HG02759 (cell line): Measurements from ENCODE around the gene OR1M1.
"Not testable (repeated sequence)": the region's sequence is repeated elsewhere in the genome, so short reads cannot be mapped to it uniquely, and the experiment has no call there.

ENCODE experiments used
- ATAC-seq: cut with Tn5 transposase; IDR thresholded peaks from one replicate; pipeline ENCODE4 v1.9.1; 2021; ENCODE audit warnings: mild to moderate bottlenecking, moderate library complexity; ENCODE audit not compliant: unreplicated experiment

The OR1M1 gene, protein sequence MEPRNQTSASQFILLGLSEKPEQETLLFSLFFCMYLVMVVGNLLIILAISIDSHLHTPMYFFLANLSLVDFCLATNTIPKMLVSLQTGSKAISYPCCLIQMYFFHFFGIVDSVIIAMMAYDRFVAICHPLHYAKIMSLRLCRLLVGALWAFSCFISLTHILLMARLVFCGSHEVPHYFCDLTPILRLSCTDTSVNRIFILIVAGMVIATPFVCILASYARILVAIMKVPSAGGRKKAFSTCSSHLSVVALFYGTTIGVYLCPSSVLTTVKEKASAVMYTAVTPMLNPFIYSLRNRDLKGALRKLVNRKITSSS

DNA sequence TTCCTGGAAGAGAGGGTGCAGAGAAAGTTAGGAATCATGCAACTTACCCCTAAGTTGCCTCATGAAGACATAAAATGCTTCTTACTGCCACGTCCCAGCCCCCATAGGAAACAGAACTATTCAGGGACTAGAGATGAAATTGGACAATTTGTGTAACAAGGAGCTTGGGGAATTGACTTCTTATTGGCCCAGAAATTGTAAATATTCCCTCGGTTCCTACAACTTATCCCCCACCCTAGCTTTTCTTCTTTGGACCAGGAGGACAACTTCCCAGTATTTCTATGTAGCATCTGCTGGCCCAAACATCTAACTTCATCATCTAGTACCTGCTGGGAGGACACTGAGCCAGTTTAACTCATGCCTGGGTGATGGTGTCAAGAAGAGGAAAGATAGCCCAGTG lies at the start of gene OR1M1:
Gene OR1M1 (plus strand): TSS at position 301 of the 400 bp plus-strand sequence. CDS start 6,184 bp downstream, outside the sequence.
- no peak for ATAC-seq

DNA sequence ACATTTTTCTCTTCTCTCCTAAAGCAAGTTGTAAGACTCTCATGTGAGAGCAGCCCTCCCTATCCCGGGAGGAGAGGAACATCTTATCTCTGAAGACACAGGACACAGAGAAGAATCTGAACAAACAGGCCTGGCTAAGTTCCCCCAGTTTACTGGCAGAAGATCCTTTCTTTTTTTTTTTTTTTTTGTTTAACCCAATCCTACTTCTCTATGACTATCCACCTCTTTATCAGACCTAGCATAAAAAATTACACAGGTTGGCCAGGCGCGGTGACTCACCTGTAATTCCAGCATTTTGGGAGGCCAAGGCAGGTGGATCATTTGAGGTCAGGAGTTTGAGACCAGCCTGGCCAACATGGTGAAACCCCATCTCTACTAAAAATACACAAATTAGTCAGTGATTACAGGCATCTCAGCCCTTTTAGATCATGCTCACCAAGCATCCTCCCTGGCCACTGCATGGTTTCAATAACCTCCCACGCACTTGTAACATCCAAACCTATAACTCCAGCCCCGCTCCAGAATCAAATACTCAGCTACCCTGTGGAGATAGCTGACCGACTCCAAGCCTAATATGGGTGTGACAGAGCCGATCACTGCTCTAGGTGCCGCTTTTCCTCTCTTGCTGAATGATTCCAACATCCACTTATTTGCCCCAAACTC lies 49.3 kb upstream of the OR1M1 start:
- ATAC-seq, result no peak

DNA sequence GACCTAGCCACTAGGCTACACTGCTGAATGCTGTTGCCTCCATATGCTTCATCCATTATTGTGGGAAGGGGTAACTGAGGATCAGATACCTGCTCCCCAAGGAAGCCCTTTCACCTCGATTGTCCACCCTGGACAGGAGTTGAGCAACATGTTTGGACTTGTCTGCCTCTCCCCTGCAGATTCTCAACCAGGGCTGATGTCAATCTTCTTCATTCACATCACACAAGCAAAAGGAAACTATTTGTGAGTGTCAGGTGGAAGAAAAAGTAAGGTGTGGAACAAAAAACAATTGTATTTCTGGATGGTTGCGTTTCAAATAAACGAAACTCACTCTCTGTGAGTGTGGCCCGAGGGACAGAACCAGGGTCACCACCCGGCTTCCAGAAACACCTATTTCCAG lies 47.1 kb upstream of the OR1M1 start:
- no peak for ATAC-seq

DNA sequence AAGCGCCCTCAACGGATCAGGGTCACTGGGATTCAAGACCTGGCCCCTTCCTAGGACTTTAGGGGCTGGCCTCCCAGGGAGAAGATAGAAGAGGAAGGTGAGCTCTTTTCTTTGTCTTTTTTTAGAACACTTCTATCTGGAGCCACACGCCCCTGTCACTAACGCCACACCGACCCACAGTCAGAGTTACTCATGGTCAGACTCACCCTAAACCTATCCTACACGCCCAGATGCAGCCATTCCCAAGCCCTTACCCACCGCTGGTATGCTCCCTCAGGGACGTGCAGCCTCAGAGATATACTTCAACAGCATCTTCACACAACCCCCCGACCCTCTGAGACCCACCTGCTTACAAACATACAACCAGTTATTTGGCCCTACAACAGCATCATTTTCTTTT lies 46.7 kb upstream of the OR1M1 start:
- ATAC-seq, result no peak

DNA sequence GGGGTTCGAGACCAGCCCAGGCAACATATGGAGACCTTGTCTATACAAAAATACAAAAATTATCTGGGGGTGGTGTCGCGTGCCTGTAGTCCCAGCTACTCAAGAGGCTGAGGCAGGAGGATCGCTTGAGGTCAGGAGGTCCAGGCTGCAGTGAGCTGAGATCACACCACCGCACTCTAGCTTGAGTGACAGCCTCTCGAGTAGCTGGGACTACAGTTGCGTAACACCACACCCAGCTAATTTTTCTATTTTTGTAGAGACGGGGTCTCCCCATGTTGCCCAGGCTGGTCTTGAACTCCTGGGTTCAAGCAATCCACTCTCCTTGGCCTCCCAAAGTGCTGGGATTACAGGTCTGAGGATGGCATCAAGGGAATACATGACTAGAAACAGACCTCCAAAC lies 45.8 kb upstream of the OR1M1 start:
- no peak for ATAC-seq

DNA sequence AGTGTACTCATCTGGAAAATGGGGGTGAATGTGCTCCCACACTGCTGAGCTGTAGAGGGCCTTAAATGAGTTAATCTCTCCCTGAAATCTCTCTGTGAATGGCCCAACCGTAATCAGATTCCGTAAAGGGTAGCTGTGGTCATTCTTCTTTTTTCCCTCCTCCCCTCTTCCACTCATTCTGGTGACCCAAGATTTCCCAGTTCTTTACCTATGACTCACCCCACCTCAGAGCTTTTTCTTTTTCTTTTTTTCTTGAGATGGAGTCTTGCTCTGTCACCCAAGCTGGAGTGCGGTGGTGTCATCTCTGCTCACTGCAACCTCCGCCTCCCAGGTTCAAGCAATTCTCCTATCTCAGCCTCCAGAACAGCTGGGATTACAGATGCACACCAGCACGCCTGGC lies 43.3 kb upstream of the OR1M1 start:
- ATAC-seq, result no peak

DNA sequence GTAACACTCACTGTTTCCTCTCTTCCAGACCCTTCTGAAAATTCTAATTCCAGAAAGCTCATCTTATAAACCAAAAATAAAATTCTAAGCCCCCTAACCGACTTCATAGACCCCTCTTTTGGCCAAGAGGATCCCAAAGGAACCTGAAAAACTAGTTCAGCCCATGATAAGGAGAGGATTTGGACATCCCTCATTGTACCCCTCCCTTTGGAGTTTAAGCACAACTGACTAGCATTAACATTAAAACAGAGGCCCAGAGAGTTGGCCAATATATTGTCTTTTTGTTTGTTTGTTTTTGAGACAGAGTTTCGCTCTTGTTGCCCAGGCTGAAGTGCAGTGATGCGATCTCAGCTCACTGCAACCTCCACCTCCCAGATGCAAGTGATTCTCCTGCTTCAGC lies 42.4 kb upstream of the OR1M1 start:
- no peak for ATAC-seq

DNA sequence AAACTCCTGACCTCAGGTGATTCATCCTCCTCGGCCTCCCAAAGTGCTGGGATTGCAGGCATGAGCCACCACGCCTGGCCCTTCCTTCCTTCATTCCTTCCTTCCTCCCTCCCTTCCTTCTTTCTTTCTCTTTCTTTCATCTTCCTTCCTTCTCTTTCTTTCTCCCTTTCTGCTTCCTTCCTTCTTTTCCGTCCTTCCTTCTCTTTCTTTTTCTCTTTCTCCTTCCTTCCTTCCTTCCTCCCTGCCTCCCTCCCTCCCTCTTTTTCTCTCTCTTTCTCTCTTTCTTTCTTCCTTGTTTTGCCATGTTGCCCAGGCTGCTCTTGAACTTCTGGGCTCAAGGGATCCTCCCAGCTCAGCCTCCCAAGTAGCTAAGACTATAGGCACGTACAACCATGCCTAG lies 40.2 kb upstream of the OR1M1 start:
- no peak for ATAC-seq

DNA sequence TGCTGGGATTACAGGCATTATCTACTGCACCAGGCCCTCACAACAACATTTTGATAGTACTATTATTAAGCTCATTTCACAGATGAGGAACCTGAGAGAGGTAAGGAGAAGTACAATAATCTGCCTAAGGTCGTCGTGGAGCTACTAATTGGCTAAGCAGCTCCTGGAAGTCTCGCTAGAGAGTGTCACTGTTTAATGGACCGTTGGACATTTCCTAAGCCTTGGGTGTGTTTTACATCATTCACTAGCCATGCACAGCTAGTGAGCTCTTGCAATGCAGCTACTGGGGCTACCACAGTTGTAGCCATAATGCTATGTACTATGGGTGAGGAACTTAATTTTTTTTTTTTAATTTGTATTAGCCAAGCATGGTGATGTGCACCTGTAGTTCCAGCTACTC lies 34.0 kb upstream of the OR1M1 start:
- no peak for ATAC-seq

DNA sequence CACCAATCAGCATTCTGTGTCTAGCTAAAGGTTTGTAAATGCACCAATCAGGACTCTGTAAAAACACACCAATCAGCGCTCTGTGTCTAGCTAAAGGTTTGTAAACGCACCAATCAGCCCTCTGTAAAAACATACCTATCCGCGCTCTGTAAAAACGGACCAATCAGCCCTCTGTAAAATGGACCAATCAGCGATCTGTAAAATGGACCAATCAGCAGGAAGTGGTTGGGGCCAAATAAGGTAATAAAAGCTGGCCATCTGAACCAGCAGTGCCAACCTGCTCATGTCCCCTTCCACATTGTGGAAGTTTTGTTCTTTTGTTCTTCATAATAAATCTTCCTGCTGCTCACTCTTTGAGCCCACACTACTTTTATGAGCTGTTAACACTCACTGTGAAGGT lies 33.2 kb upstream of the OR1M1 start:
- ATAC-seq, result not testable (repeated sequence)

DNA sequence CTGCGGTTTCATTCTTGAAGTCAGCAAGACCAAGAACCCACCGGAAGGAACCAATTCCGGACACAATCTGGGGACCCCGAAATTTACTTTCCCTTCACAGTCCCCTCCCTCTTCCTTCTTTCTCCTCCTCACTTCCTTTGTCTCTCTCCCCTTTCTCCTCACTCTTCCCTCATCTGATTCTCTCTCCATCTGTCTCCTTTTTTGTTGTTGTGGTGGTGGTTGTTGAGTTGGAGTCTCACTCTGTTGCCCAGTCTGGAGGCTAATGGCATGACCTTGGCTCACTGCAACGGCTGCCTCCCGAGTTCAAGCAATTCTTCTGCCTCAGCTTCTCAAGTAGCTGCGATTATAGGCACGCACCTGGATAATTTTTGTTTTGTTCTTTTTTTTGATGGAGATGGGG lies 32.7 kb upstream of the OR1M1 start:
- ATAC-seq, result no peak

DNA sequence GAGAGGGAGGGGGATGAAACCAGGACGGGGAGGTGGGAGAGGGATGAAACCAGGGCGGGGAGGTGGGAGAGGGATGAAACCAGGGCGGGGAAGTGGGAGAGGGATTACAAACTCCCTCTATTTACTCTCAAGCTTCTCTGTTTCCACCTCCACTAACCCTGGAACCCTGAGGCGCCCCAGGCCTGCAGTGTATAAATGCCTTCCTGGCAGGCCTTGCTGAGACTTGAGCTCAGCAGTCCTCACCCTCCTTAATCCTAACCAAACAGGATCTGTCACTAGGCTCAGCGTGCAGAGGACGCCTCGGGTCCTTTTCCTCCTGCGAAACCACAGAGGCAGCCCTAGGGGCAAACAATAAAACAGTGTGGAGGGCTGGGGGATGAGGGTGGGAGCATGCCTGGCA lies 32.1 kb upstream of the OR1M1 start:
- no peak for ATAC-seq

DNA sequence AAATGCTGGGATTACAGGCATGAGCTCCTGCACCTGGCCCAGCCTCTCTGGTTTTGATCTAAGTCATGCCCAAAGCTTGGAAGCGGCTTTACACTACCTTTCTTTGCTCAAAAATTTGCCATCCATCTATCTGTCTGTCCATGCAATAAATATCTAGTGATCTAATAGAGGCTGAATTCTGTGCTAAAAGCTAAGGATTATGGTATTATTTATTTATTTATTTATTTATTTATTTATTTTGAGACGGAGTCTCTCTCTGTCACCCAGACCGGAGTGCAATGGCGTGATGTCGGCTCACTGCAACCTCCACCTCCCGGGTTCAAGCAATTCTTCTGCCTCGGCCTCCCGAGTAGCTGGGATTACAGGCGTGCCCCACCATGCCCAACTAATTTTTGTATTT lies 30.7 kb upstream of the OR1M1 start:
- not testable (repeated sequence) for ATAC-seq

DNA sequence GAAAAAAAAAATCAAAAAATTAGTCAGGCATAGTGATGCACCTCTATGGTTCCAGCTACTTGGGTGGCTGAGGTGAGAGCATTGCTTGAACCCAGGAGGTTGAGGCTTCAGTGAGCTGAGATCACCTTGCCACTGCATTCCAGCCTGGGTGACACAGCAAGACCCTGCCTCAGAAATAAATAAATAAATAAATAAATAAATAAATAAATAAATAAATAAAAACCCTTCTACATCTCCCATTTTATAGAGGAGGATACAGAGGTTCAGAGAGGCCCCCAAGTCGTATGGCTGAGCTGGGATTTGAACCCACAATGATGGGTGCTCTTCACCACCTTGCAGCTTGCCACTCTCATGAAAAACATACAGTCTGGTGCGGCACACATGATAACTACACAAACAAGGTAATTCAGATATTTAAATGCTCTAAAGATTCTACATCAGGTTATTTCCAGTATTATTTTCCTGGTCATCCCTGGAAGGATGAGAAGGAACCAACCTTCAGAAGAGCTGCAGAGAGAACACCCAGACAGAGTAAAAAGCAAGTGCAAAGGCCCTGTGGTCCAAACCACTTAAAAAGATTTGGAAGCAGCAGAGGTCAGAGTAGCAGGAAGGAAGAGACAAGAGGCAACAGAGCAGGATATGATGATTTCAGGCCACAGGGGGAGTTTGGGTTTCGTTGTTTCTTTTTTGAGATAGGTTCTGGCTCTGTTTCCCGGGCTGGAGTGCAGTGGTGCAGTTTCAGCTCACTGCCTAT lies 29.2 kb upstream of the OR1M1 start:
- no peak for ATAC-seq

DNA sequence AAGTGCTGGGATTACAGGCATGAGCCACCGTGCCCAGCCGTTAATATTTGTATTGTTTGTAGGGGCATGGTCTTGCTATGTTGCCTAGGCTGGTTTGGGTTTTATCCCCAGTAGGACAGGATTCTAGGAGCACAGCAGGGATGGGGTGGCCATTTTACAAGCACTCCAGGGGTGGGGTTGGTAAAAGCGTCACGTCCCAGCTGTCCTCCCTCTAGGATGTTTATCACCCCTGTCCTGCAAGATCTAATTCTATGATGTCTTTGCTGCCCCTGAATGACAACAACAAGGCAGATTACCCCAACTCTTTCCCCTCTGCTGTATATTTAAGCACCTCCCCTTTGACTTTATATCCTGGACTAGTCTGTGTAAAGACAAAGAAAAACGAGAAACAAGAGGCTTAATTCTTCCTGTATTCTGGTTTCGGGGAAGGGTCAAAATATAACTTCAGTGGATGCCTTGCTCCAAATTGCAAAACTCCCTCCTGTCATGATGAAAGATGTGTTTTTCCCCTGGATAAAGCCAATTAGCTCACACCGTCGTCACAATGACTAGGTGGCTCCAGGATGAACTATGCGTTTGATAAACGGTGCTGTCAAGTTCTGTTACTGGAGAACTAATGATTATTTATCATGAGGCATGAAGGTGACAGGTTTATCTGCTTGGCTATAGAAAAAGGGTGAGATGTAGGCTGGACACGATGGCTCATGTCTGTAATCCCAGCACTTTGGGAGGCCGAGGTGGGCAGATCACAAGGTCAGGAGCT lies 27.8 kb upstream of the OR1M1 start:
- ATAC-seq, result no peak

DNA sequence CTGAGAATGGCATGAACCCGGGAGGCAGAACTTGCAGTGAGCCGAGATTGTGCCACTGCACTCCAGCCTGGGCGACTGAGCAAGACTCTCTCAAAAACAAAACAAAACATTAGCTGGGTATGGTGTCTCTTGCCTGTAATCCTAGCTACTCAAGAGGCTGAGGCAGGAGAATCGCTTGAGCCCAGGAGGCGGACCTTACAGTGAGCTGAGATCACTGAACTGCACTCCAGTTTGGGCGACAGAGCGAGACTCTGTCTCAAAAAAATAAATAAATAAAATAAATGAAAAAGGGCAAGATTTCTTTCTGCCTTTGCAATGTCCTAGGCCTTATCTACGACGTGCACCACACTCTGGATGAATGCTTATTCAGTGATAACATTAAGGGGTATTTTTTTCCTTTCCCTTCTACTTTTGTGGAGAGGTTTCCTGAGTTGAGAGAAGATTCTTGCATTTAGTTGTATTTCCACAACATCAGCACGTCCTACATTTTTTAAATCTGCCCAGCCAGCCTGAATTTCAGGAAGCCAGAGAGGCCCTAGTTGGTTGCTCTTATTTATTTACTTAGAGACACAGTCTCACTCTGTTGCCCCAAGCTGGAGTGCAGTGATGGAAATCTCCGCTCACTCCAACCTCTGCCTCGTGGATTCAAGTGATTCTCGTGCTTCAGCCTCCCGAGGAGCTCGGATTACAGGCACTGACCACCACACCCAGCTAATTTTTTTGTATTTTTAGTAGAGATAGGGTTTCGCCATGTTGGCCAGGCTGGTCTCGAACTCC lies 26.1 kb upstream of the OR1M1 start:
- ATAC-seq, result no peak

DNA sequence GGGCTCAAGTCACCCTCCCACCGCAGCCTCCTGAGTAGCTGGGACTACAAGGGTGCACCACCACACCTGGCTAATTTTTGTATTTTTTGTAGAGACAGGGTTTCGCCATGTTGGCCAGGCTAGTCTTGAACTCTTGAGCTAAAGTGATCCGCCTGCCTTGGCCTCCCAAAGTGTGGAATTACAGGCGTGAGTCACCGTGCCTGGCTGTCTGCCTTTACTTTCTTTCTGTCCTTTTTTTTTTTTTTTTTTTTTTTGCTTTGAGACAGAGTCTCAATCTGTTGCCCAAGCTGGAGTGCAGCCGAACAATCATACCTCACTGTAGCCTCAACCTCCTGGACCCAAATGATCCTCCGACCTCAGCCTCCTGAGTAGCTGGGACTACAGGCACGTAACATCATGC lies 25.0 kb upstream of the OR1M1 start:
- no peak for ATAC-seq

DNA sequence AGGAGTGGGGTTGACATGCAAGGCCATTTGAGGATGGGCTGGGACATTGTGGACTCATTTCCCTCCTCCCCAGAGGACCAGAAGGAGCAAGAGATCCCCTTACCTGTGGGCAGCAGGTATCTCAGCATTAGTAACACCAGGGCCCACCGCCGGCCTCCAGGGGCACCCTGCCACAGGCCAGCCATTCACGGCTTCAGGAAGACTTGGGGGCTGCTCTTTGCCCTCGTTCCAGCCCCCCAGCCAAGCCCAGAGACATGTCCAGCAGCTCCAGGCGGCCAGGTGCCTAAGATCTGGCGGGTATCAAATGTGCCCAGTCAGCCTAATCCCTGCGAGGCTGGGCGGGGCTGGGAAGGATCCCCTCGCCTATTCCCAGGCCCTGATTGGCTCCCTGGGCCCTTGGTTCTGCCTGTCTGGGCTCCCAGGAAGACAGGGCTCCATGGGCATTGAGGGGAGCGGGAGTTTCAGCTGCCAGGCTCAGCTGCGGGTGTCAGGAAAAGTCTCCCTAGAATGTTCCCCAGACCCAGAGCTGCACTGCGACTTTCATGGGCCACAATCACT lies 21.3 kb upstream of the OR1M1 start:
- ATAC-seq, result no peak

DNA sequence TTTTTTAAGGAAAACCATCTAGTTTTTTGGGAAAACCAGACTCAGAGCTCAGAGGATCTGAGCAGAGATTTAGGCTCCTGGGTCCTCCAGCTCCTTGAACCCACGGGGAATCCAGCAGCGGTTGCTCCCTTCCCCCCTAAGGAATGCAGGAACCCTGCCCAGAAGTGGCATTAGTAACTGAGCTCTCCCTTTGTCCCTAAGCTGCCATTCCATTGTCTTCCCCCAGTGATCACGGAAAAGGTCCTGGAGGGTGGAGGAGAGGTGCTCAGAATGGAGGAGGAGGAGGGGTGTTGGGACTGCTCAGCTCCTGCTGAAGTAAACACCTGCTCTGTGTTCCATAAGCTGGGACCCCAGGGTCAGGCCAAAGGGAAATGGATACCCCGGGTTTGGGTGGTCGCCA lies 16.8 kb upstream of the OR1M1 start:
- ATAC-seq, result no peak

DNA sequence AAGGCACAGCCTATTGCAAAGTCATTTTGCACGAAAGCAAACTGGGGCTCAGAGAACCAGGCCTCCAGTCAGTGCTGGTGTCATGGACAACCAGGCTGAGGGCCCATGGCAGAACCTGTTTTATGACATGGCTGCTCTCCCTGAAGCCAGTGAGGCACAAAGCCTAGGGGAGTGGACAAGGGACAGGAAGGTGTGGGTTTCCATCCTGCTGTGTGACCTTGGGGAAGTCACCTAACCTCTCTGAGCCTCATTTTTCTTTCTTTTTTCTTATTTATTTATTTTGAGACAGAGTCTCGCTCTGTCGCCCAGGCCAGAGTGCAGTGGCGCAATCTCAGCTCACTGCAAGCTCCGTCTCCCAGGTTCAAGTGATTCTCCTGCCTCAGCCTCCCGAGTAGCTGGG lies 15.1 kb upstream of the OR1M1 start:
- not testable (repeated sequence) for ATAC-seq
